DOHH2 (cell line): Measurements from ENCODE around the gene VDAC2.

ENCODE experiments used
- H3F3A ChIP-seq: fragments of 200-600 bp; sonication (generic), shearing (Covaris generic); 2 replicates; pipeline ENCODE4 v1.6.0; 2016; ENCODE audit warnings: antibody characterized with exemption, mild to moderate bottlenecking; ENCODE audit not compliant: control insufficient read depth, insufficient read depth
- H3K27ac ChIP-seq: fragments of 200-600 bp; sonication (generic); 2 replicates; pipeline ENCODE4 v1.5.1; 2014; ENCODE audit warnings: low read depth, mild to moderate bottlenecking, low read length, moderate library complexity
- H3K27me3 ChIP-seq: fragments of 200-600 bp; sonication (generic); 2 replicates; pipeline ENCODE4 v1.6.1; 2014; ENCODE audit warnings: mild to moderate bottlenecking, low read length, mixed read lengths; ENCODE audit not compliant: control insufficient read depth
- H3K36me3 ChIP-seq: fragments of 200-600 bp; sonication (generic); 2 replicates; pipeline ENCODE4 v1.6.1; 2014; ENCODE audit warnings: mild to moderate bottlenecking, low read length, moderate library complexity, mixed read lengths; ENCODE audit not compliant: control insufficient read depth
- H3K4me1 ChIP-seq: fragments of 200-600 bp; sonication (generic); 2 replicates; pipeline ENCODE4 v1.6.1; 2014; ENCODE audit warnings: mild to moderate bottlenecking, low read length, mixed read lengths; ENCODE audit not compliant: control insufficient read depth
- H3K4me2 ChIP-seq: fragments of 200-600 bp; sonication (generic); 2 replicates; pipeline ENCODE4 v1.6.0; 2014; ENCODE audit warnings: mild to moderate bottlenecking, low read length, moderate library complexity
- H3K4me3 ChIP-seq: fragments of 200-600 bp; sonication (generic); 2 replicates; pipeline ENCODE4 v1.5.1; 2014; ENCODE audit warnings: mild to moderate bottlenecking, low read length, mixed read lengths
- H3K79me2 ChIP-seq: fragments of 200-600 bp; sonication (generic); 2 replicates; pipeline ENCODE4 v1.6.1; 2014; ENCODE audit warnings: mild to moderate bottlenecking, low read length, mixed read lengths; ENCODE audit not compliant: control insufficient read depth
- H3K9me2 ChIP-seq: fragments of 200-600 bp; sonication (generic); replicated peaks from 2 replicates; pipeline ENCODE4 v1.6.1; 2014; ENCODE audit warnings: mild to moderate bottlenecking, low read length, mixed read lengths; ENCODE audit not compliant: control insufficient read depth
- H3K9me3 ChIP-seq: fragments of 200-600 bp; sonication (generic); 2 replicates; pipeline ENCODE4 v1.6.1; 2014; ENCODE audit warnings: antibody characterized with exemption, low read length, mixed read lengths; ENCODE audit not compliant: control insufficient read depth, insufficient read depth
- H4K20me1 ChIP-seq: fragments of 200-600 bp; sonication (generic); 2 replicates; pipeline ENCODE4 v1.6.0; 2014; ENCODE audit warnings: low read depth, mild to moderate bottlenecking, antibody characterized with exemption, low read length, moderate library complexity; ENCODE audit not compliant: control insufficient read depth, insufficient read depth
- CTCF ChIP-seq: fragments of 200-600 bp; sonication (generic); IDR thresholded peaks from one replicate; pipeline ENCODE4 v1.5.1; 2014; ENCODE audit warnings: antibody characterized with exemption, mild to moderate bottlenecking, low read depth, low read length; ENCODE audit not compliant: poor library complexity, severe bottlenecking
- EZH2phosphoT487 ChIP-seq: fragments of 200-600 bp; sonication (generic); IDR thresholded peaks from 2 replicates; pipeline ENCODE4 v1.6.1; 2017; ENCODE audit warnings: borderline replicate concordance, mild to moderate bottlenecking, antibody characterized with exemption, low read length, moderate library complexity, mixed read lengths

Gene VDAC2

DNA sequence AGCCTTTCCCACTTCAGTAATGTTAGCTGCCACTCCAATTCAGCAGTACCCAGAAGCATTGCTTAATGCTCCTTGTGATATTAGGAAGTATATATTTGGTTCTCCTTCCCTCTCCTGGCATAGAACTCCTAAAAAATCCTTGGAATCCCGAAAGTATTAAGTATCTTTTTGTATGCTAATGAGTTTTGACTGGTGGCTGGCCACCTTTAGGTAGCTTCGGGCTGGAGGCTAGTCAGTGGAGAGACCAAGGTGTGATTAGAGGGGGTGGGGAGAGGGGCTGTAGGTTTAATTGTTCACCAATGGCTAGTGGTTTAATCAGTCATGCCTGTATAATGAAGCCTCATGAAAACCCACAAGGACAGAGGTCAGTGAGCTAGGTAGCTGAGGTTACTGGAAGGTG lies 12.9 kb downstream of the VDAC2 start:
- Histone ChIP-seq H3K4me2 (no peak overlapping the region), H3K79me2 (peaks cover 89% of the 10 kb centered on the region), H3K36me3 (peaks cover 89% of the 10 kb centered on the region), H3K4me1 (0 out of 2 replicates have a peak, but pooled peaks cover 4% of the 10 kb centered on the region), H3K9me3 (no peaks in the 10 kb centered on the region), H3K9me2 (no peaks in the 10 kb centered on the region), H3K4me3 (no peak overlapping the region), H3K27me3 (no peaks in the 10 kb centered on the region), H4K20me1 (peaks cover 20% of the 10 kb centered on the region; the same call in 1 of the 2 replicates), H3F3A (peaks cover 12% of the 10 kb centered on the region; the same call in 1 of the 2 replicates), H3K27ac (no peak overlapping the region)
- no peak for TF ChIP-seq EZH2phosphoT487
- TF ChIP-seq CTCF, result no peak

- peaks cover 20% of the 10 kb centered on the region; the same call in 1 of the 2 replicates for H4K20me1 ChIP-seq
- peaks cover 95% of the 10 kb centered on the region for H3K36me3 ChIP-seq
- peaks cover 33% of the 10 kb centered on the region for H3F3A ChIP-seq
- no peaks in the 10 kb centered on the region for H3K9me2 ChIP-seq
- H3K27me3 ChIP-seq, result no peaks in the 10 kb centered on the region
- H3K4me1 ChIP-seq, result peaks cover 10% of the 10 kb centered on the region; the same call in 1 of the 2 replicates
- H3K4me3 ChIP-seq, result no peak overlapping the region
- no peak overlapping the region for H3K27ac ChIP-seq
- no peak for TF ChIP-seq CTCF
- no peak for TF ChIP-seq EZH2phosphoT487
- H3K9me3 ChIP-seq, result no peaks in the 10 kb centered on the region
- no peak overlapping the region for H3K4me2 ChIP-seq
- peaks cover 88% of the 10 kb centered on the region for H3K79me2 ChIP-seq
Observed at GRCh38 chr10:75226095-75226494, 15.5 kb downstream of the VDAC2 start.

GRCh38 chr10:75226656-75227055 lies 16.1 kb downstream of the VDAC2 start:
- Histone ChIP-seq H3K4me1 (peaks cover 10% of the 10 kb centered on the region; the same call in 1 of the 2 replicates), H4K20me1 (peaks cover 20% of the 10 kb centered on the region; the same call in 1 of the 2 replicates), H3K4me3 (no peak overlapping the region), H3K36me3 (peaks cover 95% of the 10 kb centered on the region), H3K27ac (no peak overlapping the region), H3K27me3 (no peaks in the 10 kb centered on the region), H3F3A (peaks cover 38% of the 10 kb centered on the region), H3K79me2 (peaks cover 88% of the 10 kb centered on the region), H3K9me2 (no peaks in the 10 kb centered on the region), H3K4me2 (no peak overlapping the region), H3K9me3 (no peaks in the 10 kb centered on the region)
- TF ChIP-seq CTCF (no peak), EZH2phosphoT487 (no peak)
